HG02943 (cell line): ENCODE data around the gene SHISA8.
"Not testable (repeated sequence)": the region's sequence is repeated elsewhere in the genome, so short reads cannot be mapped to it uniquely, and the experiment has no call there.

Source experiments
- ATAC-seq: cut with Tn5 transposase; IDR thresholded peaks from one replicate; pipeline ENCODE4 v1.9.1; 2021; ENCODE audit warnings: mild to moderate bottlenecking, low read depth, moderate library complexity; ENCODE audit not compliant: unreplicated experiment

Gene SHISA8

GRCh38 chr22:41900652-41901312, 14.1 kb downstream of the SHISA8 start:
- ATAC-seq, result no peak

- no peak for ATAC-seq
These were observed 14.8 kb downstream of the SHISA8 start for GRCh38 chr22:41899992-41900651.

GRCh38 chr22:41899110-41899509, 15.8 kb downstream of the SHISA8 start:
- ATAC-seq, result no peak

- no peak for ATAC-seq
These were observed 16.2 kb downstream of the SHISA8 start for GRCh38 chr22:41898645-41899044.

- ATAC-seq, result no peak
These were observed 21.1 kb downstream of the SHISA8 start for GRCh38 chr22:41893591-41894375.

- no peak for ATAC-seq
These were observed 22.2 kb downstream of the SHISA8 start for GRCh38 chr22:41892721-41893120.

GRCh38 chr22:41891407-41891806, 23.5 kb downstream of the SHISA8 start:
- no peak for ATAC-seq

- no peak for ATAC-seq
These were observed 26.2 kb downstream of the SHISA8 start for GRCh38 chr22:41888627-41889200.

- no peak for ATAC-seq
These were observed 29.4 kb downstream of the SHISA8 start for GRCh38 chr22:41885516-41885915.

- ATAC-seq, result no peak
These were observed 29.8 kb downstream of the SHISA8 start for GRCh38 chr22:41885116-41885515.

GRCh38 chr22:41883400-41883799, 31.5 kb downstream of the SHISA8 start:
- no peak for ATAC-seq

GRCh38 chr22:41880653-41881052, 34.2 kb downstream of the SHISA8 start:
- no peak for ATAC-seq

GRCh38 chr22:41876675-41877074, 38.2 kb downstream of the SHISA8 start:
- ATAC-seq, result no peak

- ATAC-seq, result no peak
These were observed 38.6 kb downstream of the SHISA8 start for GRCh38 chr22:41876275-41876674.

- ATAC-seq, result no peak
These were observed 39.2 kb downstream of the SHISA8 start for GRCh38 chr22:41875531-41876270.

GRCh38 chr22:41874090-41874489, 40.8 kb downstream of the SHISA8 start:
- ATAC-seq, result no peak

- ATAC-seq, result no peak
These were observed 41.5 kb downstream of the SHISA8 start for GRCh38 chr22:41873391-41873790.

GRCh38 chr22:41870786-41871185, 44.1 kb downstream of the SHISA8 start:
- no peak for ATAC-seq

- not testable (repeated sequence) for ATAC-seq
These were observed 44.8 kb downstream of the SHISA8 start for GRCh38 chr22:41870081-41870480.

- no peak for ATAC-seq
These were observed 46.3 kb downstream of the SHISA8 start for GRCh38 chr22:41868556-41868955.
